ENCODE results near the gene THEMIS2.
"Not testable (repeated sequence)": the region's sequence is repeated elsewhere in the genome, so short reads cannot be mapped to it uniquely, and the experiment has no call there.

The THEMIS2 gene

GRCh38 chr1:27872059-27872801 lies at the start of gene THEMIS2:
THEMIS2 (plus strand) TSS chr1:27872544; CDS start chr1:27872572, 28 bp downstream.
- no peak for DNase-seq (ENCODE audit: low read depth, low spot score)

- DNase-seq (ENCODE audit: low read depth, low spot score), result no peak
Observed at GRCh38 chr1:27823784-27824183, 48.6 kb upstream of the THEMIS2 start.

DNA sequence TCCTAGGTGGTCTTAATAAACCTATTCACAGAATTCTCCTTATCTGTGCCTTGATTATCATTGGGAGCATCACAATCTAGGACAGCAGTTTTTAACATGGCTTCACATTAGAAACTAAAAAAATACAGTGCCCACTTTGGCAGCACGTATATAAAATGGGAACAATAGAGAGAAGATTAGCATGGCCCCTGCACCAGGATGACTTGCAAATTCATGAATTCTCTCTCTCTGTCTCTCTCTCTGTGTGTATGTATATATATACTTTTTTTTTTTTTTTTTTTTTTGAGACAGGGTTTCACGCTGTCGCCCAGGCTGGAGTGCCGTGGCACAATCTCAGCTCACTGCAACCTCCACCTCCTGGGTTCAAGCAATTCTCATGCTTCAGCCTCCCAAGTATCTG lies 47.9 kb upstream of the THEMIS2 start:
- DNase-seq (ENCODE audit: low read depth, low spot score), result no peak

DNA sequence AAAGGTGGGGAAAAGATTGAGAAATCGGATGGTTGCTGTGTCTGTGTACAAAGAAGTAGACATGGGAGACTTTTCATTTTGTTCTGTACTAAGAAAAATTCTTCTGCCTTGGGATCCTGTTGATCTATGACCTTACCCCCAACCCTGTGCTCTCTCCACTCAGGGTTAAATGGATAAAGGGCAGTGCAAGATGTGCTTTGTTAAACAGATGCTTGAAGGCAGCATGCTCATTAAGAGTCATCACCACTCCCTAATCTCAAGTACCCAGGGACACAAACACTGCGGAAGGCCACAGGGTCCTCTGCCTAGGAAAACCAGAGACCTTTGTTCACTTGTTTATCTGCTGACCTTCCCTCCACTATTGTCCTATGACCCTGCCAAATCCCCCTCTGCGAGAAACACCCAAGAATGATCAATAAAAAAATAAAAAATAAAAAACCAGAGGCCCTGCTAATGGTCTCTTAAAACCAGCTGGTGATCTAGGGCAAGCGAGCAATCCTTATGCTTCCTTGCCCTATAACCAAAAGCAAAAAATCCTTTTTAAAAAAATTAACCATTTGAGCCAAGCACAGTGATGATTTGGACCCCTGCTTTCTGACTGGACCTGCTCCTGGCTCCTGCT lies 42.9 kb upstream of the THEMIS2 start:
- DNase-seq (ENCODE audit: low read depth, low spot score), result not testable (repeated sequence)

- peak; percentile 87 for DNase-seq (ENCODE audit: low read depth, low spot score)
Observed at GRCh38 chr1:27830621-27831440, 41.5 kb upstream of the THEMIS2 start, which contains the start of gene PPP1R8. PPP1R8 (plus strand) TSS chr1:27830782; CDS start chr1:27830836, 54 bp downstream.

DNA sequence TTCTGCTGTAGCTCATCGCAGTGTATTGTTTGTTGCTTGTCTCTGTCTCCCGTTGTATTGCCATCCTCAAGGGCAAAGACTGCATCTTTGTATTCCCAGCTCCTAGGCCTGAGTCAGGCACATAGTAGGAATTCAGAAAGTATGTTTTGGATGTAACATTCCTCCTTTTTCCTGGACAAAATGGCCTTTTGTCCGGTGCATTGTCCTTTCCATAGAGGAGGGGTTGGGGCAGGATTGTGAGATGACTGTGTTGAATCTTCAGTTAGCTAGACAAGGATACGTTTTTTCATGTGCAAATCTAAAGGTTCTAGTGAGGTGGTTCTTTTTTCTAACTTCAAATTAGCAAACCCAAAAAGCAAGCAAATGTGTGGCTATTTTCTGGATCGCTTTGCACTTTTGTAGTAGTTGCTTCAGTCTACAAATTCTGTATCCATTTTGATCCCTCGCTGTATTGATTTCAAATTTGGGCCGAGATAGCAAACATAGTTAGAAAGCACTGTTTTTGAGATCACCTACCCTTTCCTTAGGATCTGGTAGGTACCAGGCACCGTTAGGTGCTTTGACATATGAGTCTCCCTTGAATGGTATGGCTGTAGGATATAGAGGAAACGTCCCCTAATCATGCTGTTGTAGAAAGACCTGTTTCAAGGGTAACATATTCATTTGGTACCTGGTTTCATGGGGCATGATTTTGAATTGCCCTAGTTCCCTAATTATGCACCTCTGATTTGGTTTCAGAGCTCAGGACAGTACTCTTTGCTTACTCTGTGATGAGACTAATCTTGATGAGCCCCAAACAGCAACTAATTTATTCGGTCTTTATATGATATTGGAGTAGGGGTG lies 40.6 kb upstream of the THEMIS2 start:
- DNase-seq (ENCODE audit: low read depth, low spot score), result no peak

GRCh38 chr1:27832762-27833161 lies 39.6 kb upstream of the THEMIS2 start:
- no peak for DNase-seq (ENCODE audit: low read depth, low spot score)

GRCh38 chr1:27833470-27833869 lies 38.9 kb upstream of the THEMIS2 start:
- no peak for DNase-seq (ENCODE audit: low read depth, low spot score)

DNA sequence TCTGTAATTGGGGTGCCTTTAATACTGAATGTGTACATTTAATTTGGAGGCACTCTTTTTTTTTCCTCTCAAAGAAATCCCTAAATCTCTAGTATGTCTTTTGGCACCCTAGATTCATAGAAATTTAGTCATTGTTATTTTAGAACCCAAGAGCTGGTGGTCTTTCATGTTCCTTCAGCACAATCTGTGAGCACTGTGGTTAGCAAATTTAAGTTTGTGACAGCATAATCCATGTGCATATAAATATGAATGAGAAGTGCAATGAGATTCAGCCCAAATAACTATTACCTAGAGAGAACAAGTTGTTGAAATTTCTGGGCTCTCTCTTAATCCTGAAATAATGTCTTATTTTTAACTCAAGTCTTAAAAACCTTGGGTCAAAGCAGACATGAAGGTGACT lies 37.3 kb upstream of the THEMIS2 start:
- DNase-seq (ENCODE audit: low read depth, low spot score), result no peak

GRCh38 chr1:27835501-27835900 lies 36.8 kb upstream of the THEMIS2 start:
- no peak for DNase-seq (ENCODE audit: low read depth, low spot score)

GRCh38 chr1:27849951-27850350 lies 22.4 kb upstream of the THEMIS2 start:
- DNase-seq (ENCODE audit: low read depth, low spot score), result no peak

DNA sequence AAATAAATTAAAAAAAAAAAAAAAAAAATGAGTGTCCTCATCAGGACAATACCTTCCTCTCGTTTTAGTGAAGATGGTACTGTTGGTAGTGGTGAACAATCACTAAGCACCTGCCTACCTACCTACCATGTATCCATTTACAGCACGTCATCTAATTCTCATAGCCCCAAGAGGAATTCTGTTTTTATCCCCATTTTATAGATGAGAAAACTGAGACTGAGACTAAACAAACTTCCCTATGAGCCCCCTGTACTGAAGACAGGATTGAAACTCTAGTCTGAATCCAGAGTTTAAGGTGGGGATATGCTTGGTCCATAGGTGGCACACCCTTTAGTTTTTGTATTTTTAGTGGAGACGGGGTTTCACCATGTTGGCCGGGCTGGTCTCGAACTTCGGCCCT lies 17.3 kb upstream of the THEMIS2 start:
- DNase-seq (ENCODE audit: low read depth, low spot score), result no peak

- DNase-seq (ENCODE audit: low read depth, low spot score), result no peak
Observed at GRCh38 chr1:27856561-27857343, 15.6 kb upstream of the THEMIS2 start.

GRCh38 chr1:27857552-27857951 lies 14.8 kb upstream of the THEMIS2 start:
- not testable (repeated sequence) for DNase-seq (ENCODE audit: low read depth, low spot score)

GRCh38 chr1:27858072-27858948 lies 14.0 kb upstream of the THEMIS2 start:
- peak; percentile 57 for DNase-seq (ENCODE audit: low read depth, low spot score)

GRCh38 chr1:27858949-27859576 lies 13.3 kb upstream of the THEMIS2 start:
- no peak for DNase-seq (ENCODE audit: low read depth, low spot score)

DNA sequence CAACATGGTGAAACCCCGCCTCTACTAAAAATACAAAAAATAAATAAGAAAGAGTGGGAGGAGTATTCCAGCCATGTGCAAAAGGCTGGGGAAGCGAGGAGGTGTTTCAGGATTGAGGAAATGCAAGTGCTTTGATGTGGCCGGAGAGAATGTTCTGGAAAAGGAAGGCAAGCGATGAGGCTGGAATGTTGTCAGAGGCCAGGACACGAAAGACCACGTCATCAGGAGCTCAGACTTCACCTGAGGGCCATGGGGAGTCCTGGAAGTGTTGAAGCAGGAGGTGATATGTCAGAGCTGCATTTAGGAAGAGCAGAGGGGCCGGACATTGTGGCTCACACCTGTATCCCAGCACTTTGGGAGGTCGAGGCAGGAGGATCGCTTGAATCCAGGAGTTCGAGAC lies 10.9 kb upstream of the THEMIS2 start:
- DNase-seq (ENCODE audit: low read depth, low spot score), result no peak

GRCh38 chr1:27862004-27862403 lies 10.3 kb upstream of the THEMIS2 start:
- no peak for DNase-seq (ENCODE audit: low read depth, low spot score)

Measured in iPS DF 19.7 (cell line).